ENCODE measurements around the gene PPIL1.

PPIL1 gene

DNA sequence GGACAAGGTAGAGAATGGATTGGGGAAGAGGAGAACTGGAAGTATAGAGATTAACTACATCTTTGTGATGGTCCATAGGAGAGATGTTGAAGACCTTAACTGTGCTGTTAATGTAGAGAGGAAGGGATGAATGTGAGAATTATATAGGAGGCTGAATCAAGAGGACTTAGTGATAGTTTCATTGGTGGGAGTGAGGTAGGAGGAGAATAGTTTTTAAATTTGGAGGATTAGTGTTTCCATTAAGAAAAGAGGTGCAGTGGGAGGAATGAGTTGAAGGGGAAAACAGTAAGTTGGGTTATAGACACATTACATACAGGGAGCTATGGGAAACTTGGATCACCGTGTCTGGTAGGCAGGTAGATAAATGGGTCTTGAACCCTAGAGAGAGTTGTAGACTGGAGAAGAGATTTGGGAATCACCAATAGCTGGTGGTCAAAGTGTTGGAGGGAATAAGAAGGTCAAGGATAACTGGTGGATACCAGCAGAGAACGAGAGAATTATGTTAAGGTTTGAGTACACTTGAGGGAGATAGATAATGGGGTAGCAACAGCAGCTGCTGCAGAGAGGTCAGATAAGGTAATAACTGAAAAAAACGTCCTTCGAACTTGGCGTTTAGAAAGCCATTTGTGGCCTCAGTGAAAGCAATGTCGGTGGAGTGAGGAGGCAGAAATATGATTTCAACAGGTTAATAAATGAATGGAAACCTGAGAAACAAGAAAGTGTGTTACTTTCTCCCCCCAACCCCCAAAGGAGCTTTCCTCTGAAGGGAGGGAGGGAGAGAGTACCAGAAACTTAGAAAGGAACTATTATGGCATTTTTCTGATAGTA, 14.3 kb upstream of the PPIL1 start:
- no peak for DNase-seq (ENCODE audit: low read depth)

DNA sequence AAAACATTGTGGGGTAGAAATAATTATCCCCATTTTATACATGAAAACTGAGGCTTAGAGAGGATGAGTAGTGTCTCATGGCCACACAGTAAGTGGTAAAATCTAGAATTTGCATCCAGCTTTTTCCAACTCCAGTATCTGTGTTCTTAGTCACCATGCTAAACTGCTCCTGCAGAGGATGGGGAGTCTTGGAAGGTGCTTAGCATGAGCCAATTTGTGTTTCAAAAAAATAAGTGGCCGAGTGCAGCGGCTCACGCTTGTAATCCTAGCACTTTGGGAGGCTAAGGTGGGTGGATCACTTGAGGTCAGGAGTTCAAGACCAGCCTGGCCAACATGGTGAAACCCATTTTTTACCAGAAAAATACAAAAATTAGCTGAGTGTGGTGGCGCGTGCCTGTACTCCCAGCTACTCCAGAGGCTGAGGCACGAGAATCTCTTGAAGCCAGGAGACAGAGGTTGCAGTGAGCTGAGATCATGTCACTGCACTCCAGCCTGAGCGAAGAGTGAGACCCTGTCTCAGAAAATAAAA, 13.6 kb upstream of the PPIL1 start:
- DNase-seq (ENCODE audit: low read depth), result no peak

DNA sequence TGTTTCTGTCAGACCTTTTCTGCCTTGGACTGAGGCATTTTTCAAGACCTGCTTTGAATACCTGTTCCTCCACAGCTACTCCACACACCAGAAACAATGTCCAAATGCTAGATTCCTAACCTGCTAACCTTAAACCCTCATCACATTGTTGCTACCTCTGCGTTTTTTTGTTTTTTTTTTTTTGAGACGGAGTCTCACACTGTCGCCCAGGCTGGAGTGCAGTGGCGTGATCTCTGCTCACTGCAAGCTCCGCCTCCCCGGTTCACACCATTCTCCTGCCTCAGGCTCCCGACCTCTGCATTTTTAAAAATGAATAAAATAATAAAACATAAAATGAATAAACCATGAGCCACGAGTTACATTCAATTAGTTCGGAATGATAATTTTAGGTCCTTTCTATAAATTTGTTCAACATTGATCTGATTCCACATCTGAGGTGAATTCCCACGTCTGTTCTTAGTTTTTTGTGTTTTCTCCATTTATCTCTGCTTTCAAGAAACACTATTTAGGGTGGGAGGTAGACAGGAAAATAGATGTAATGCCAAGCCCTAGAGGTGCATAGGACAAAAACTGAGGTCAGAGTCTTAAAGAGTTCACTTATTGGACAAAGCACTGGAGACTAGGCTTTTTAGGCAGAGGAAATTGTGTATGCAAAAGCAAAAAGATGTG, 12.5 kb upstream of the PPIL1 start:
- DNase-seq (ENCODE audit: low read depth), result no peak

DNA sequence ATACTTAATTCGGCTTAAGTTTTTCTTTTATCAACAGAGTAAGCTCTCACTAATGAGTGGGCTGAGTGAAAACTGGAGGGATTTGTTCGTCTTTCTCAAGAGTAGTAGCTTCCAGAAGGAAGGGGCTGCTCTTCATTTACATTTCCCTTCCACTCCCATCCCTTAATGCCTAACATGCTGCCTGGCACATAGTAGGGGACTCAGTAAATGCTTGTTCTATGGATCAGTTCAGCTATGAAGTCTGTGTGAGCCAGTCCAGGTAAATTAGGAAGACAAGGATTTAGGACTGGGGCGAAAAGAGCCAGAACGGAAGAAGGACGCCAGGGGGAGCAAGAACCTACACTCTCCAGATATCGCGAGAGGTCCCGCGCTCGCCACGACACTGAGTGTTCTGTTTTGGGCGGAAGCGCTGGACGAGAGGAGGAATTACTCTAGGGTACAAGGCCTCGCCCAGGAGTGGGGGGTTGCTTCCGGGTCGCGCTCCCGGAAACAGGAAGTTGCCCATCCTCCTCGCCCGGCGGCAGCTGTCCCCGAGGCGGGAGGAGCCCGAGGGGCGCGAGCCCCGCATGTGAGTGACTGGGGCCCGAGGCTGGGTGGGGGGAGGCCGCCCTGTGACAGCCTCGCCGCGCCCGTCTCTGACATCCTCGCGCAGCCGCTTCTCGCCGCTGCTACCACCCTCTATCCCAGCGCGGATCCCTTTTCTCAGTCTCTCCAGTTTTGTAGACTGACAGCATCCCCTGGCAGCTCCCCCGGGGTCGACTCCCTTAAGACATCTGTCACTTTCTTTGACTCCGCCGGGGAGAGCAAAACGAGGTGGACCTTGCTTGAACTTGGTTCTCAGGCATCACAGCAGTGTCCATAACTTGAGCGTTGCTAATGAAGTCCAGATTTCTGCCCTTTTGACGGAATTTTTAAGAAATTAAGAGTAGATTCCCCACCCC, 11.1 kb upstream of the PPIL1 start, which contains the start of gene C6orf89:
Gene C6orf89, plus strand, starts transcription at position 492 of the 941 bp plus-strand sequence. CDS start 13,493 bp downstream, outside the sequence.
- DNase-seq (ENCODE audit: low read depth), result peak; percentile 93

DNA sequence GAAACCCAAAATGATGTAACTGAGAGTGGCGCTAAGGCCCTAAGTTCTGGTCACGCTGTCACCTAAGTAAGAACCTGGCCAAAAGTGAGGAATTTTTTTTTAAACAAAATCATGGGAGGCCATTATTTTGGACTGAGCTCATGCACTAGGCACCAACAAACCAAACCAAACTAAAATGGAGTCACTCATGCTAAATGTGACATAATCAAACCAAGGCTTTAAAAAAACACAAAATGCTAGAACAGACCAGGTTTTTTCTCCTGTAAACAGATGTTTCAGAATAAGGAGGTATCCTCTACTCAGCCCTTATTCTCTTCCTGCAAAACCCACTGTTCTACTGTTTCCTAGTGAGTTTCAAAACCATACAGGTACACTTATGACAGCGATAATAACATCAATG, 10.0 kb upstream of the PPIL1 start:
- no peak for DNase-seq (ENCODE audit: low read depth)

DNA sequence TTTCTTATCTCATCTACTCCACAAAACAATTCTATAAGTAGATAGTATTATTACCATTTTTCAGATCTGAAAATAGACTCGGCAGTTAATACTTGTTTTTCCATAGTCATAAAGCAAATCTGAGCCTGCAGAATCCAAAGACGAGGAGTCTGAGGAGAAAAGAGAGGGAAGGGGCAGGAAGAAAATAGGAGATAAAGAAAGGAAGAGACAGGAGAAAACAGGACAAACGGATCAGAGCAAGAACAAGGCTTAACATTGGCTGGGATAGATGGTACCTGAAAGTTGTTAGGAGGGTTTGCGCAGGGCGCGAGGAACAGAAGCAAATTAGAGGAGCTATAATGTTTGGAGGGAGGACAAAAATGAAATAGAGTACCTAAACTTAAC, 639 bp upstream of the PPIL1 start:
- no peak for DNase-seq (ENCODE audit: low read depth)

DNA sequence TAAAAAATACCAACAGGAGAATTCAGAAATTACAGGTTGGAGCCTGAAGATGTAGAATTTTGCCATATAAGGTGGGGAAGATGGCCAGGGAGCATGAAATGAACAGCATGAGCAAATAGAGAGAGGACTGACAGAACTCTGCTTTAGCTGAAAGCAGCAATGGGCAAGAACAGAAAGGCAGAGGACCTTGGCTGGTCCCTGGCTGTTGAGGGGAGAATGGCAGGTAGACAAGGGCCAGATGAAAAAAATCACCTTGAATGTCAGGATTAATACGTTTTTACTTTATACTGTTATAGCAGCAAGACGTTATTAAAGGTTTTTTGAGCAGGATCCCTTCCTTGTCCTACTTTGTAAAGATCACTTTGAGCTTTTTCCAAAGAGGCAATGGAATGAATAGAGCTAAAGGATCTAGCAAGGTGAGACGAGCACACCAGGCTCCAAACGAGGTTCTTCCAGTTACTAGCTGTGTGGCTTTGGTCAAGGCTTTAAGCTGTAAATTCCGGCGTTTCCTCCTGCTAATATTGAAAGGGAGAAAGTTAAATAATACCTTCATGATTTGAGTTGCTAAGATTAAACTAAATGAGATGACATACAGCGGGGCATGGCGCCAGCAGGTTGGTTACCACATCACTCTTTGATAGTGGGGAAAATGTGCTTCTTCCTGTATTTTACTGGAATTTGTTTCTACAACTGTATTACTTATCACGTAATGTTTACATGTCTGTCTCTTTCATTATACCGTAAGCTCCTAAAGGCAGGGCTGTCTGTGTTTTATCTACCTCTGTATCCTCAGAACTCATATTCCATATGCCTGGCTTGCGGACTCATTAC, 776 bp downstream of the PPIL1 start:
- DNase-seq (ENCODE audit: low read depth), result no peak

DNA sequence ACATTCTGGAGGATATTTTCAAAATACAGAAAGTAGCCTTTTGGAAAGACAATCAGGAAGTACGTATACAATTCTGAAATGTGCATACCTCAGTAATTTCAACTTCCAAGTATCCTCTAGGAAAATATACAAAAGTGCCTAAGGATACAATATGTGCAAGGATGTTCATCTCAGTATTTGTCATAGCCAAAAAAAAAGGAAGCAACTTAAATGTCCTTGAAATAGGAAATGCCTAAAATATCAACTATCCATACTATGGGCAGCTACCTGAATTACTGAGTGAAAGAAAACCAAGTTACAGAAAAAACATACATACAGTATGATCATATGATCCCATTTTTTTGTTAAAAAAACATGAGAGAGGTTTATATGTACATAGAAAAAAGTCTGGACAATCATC, 1.5 kb downstream of the PPIL1 start:
- DNase-seq (ENCODE audit: low read depth), result no peak

DNA sequence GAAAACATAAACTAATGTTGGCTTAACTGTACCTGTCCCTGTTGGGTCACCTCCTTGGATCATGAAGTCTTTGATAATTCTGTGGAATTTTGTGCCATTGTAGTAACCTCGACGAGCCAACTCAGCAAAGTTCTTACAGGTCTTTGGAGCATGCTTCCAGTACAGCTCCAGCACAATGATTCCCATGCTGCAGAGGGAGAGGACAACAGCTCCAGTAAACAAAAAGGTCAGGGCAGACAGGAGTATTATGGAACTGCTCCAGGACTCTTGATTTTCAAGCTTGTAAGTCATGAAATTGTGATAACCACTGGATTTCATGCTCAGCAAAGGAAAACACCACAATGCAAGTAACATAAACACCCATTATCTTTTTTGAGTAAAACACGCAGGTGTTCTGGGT, 2.9 kb downstream of the PPIL1 start:
- no peak for DNase-seq (ENCODE audit: low read depth)

DNA sequence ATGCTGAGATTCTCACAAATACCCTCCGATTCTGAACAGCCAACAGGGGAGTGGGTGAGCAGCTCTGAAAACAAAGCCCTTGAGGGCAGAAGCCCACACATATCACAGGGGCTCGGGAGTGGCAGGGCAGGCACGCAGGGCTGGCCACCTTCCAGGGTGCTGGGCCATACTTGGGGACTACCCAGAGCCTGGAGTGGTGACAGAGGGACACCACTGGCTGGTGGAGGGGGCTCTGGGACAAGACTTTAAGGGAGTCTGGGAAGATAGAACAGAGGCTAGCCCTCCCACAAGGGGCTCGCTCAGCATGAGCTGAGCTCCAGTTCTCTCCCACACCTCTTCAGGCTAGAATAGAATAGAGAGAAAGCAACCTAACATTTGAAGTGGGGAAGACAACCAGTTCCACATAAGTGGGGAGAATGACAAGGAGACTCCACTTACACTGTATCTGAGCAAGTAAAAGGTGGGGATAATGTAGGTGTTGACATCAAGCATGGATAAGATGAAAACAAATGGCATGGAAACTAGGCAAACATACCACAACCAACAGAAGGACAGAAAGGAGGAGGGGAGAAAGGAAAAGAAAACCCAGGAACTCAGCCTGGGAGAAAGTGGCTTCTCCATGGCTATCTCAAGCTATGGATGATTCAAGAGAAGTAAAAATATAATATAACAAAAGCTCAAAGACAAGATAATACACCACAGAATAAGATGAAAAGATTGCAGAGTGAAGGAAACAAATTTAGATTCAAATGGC, 7.0 kb downstream of the PPIL1 start:
- DNase-seq (ENCODE audit: low read depth), result no peak

DNA sequence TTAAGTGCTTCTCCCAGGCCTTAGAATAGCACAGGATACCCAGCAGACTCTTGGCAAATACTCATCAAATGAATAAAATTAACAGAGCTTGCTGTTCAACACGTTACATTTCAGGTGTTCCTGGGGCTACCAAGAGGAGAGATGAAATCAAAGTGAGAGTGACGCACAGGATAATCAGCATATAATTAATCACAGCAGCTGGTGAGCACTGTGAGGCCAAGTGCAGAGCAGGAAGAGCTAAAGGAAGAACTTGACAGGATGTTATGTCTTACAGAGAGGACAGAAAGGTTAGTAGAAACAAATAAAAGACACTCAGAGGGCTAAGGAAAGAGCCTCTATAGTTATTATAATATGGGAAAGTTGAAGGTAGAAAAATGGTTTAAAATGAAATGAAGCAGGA, 8.8 kb downstream of the PPIL1 start:
- DNase-seq (ENCODE audit: low read depth), result no peak

DNA sequence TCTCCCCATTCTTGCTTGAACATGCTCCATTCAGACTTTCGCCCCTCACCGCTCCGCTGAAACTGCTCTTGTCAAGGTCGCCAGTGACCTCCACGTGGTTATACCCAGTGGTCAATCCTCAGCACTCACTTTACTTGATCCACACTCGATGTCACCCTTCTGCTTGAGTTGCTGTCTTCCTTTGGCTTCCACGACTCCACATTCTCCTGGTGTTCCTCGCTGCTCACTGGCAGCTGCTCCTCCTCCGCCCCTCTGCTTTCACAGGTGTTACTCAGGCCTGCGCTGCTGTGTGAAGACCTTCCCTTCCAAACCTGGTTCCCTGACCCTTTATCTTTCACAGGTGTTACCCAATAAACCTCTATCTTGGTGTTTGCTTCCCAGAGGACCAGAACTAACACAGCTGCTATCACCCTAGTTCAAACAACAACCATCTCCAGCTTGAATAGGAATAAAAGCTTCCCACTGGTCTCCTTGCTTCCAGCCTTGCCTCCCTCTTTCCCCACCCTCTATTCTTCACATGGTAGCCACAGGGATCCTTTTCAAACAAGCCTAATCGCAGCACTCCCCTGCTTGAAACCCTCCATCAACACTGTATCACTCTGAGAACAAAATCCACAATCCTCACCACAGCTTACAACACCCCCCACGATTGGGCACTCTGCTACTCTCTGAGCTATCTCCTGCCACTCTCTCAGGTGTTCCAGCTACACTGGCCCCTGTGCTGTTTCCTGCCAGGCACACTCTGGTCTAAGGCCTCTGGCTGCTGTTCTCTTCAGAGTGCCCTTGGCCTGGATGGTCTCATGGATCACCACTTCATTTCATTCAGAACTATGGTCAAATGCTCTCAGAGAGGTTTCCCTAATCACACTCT, 10.7 kb downstream of the PPIL1 start:
- DNase-seq (ENCODE audit: low read depth), result no peak

DNA sequence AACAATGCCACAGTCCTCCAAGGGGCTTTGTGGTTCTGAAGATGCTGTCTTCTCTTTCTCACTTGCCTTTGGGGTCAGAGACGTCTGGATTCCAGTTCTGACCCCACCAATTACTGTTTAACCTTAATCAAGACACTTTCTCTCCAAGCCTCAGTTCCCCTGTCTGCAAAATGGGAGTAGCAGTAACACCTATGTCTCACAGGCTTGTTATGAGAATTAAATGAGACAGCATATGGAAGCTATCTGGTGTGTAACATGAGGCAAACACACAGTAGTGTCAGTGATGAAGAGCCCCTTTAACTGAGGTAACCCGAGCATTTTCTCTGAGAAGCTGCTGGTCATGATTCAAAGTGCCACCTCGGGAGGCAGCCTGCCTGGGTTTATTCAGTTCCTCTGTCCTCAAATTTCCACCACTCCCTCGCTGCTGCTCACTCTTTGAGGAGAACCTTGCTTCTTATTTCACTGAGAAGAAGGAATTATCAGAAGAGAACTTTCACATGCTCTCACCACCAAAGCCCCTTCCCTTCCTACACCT, 11.7 kb downstream of the PPIL1 start:
- no peak for DNase-seq (ENCODE audit: low read depth)

DNA sequence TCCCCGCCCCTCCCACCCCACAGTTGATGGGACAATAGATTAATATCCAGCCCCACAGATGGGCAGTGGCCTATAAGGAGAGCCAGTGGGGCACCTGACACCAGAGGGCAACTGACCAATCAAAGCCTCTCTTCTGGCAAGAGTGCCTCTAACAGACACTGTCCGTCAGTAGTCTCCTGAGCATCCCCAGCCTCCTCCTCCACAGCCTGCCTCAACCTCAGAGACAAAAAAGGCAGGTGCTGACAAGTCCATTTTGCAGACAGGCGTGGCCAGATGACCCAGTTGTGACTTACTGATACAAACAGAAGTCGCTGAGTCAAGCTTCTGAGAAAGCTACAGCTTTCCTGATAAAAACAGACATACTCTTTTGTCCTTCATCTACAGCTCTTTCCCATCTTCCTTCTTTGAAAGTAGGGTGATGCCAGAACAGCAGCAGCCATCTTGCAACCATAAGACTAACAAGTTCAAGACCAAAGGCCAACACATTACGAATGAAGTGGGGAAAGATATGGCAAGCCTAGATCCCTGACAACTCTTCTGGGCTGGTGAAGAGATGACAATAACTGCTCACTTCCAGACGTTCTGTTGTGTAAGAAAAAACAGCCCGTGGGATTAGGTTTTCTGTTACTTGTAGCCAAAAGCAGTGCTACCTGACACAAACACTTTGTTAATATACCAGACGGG, 12.3 kb downstream of the PPIL1 start:
- DNase-seq (ENCODE audit: low read depth), result no peak

DNA sequence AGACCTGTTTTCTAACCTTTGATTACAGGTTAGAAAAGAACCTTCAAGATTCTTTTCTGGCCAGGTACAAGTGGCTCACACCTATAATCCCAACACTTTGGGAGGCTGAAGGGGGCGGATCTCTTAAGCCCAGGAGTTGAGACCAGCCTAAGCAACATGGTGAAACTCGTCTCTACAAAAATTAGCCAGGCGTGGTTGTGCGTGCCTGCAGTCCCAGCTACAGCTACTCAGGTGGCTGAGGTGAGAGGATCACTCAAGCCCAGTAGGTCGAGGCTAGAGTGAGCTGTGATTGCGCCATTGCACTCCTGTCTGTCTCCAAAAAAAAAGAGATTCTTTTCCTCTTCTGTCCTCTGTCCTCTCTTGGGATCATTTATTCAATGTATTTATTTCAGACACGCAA, 14.5 kb downstream of the PPIL1 start:
- no peak for DNase-seq (ENCODE audit: low read depth)

DNA sequence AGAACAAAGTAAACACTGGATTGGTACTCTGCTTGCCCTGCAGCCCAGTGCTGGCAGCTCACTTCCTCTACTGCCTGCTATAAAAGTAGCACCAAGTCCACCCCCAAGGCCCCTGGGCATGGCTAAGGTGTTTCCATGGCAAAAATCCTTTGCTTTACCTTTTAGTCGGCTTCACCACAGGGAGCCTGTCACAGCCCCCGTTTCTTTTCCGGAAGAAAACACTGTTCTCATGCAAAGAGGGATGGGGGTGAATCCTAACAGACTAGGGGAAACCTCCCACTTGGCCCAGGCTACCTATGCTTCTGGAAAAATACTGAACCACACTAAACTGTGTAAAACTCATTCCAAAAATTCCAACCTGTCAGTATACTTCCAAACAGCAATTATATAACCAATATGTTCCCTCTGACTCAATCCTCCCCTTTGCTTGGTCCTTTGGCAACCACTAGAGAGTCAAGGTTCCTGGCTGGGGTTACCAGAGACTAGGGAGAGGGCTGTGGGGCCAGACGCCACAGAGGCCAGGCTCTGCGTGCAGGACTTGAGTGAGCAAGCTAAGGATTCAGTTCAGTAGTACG, 16.1 kb downstream of the PPIL1 start:
- DNase-seq (ENCODE audit: low read depth), result no peak

DNA sequence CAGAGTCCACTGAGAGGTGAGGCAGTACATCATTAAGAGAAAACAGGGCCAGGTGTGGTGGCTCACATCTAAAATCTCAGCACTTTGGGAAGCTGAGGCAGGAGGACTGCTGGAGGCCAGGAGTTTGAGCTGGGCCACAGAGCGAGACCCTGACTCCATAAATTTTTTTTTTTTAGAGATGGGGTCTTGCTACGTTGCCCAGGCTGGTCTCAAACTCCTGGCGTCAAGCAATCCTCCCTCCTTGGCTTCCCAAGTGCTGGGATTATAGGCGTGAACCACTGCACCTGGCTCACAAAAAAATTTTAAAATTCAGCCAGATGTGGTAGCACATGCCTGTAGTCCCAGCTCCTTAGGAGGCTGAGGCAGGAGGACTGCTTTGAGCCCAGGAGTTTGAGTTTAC, 17.3 kb downstream of the PPIL1 start:
- DNase-seq (ENCODE audit: low read depth), result no peak

DNA sequence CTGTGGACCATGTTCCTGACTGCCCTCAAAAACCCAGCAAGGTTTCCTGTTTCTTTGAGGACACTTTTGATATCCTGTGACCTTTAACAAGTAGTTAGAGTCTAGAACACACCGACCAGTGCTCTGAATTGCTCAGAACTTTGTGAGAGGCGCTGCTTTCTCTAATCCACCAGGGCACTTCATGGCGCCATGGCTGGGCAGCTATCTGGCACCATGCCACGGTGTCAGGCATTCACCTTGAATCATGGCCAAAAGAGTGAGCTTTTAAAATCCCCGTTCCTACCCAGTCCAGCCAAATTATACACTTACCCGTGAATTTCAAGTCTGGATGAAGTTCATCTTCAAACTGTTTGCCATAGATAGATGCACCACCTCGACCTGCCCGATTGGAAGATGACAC, 18.3 kb downstream of the PPIL1 start:
- no peak for DNase-seq (ENCODE audit: low read depth)

Data from stimulated activated CD8-positive, alpha-beta memory T cell treated with anti-CD3 and anti-CD28 coated beads, Interleukin-12 subunit alpha, Interleukin-12 subunit beta, amount 100 ng/mL, for 4 hours (primary cell).